SK-N-SH (cell line): ENCODE measurements around the gene LRP4. TPM values are rescaled to one million over a fixed set of nuclear protein-coding genes. Genes with fewer than 3 reads are reported as not detected.
A peak's percentile ranks its signal among the peaks of the same experiment; 100 is the strongest.

Source experiments
- CTCF ChIA-PET: fragments of 300-600, 350-600 bp; formaldehyde crosslinking; extraction: SDS; loops from one replicate; lab custom pipeline; 2021; lab: Yijun Ruan, JAX
- POLR2A ChIA-PET: fragments of 350-600 bp; sonication (Branson Sonifier 250); formaldehyde crosslinking; extraction: SDS; loops from one replicate; lab custom pipeline; 2020; ENCODE audit warnings: antibody characterized with exemption, inconsistent platforms; lab: Yijun Ruan, JAX
- DNase-seq: peaks from one replicate; pipeline ENCODE4 v3.0.0; 2012
- H2AFZ ChIP-seq: fragments of 200-600 bp; sonication (generic); 2 replicates; pipeline ENCODE4 v1.8.1; 2016; ENCODE audit warnings: antibody characterized with exemption, mild to moderate bottlenecking, low read depth
- H3F3A ChIP-seq: fragments of 200-600 bp; sonication (generic); replicated peaks from 2 replicates; pipeline ENCODE3; 2016; ENCODE audit warnings: antibody characterized with exemption, mild to moderate bottlenecking; ENCODE audit not compliant: insufficient read depth
- H3K27ac ChIP-seq, 2 experiments: fragments of 200-500 bp in 1 of 2; fragments of 200-600 bp in 1 of 2; sonication (Bioruptor generic) in 1 of 2; sonication (generic), shearing (Covaris generic) in 1 of 2; 2 replicates each; pipeline versions ENCODE4 v1.5.1 to v1.6.1; 2014 to 2016; ENCODE audit warnings: low read depth in 2 of 2, inconsistent platforms in 1 of 2, low read length in 1 of 2, mild to moderate bottlenecking in 1 of 2, mixed read lengths in 1 of 2
- H3K27me3 ChIP-seq: fragments of 200-600 bp; sonication (generic), shearing (Covaris generic); 2 replicates; pipeline ENCODE4 v1.6.1; 2016; ENCODE audit warnings: mixed run types; ENCODE audit not compliant: insufficient read depth
- H3K36me3 ChIP-seq, 2 experiments: fragments of 200-500 bp in 1 of 2; fragments of 200-600 bp in 1 of 2; sonication (Bioruptor generic) in 1 of 2; sonication (generic) in 1 of 2; replicated peaks in 1 of 2; 2 replicates each; pipeline versions ENCODE3 to v1.5.1; 2014 to 2016; ENCODE audit warnings: low read length in 1 of 2, mild to moderate bottlenecking in 1 of 2; ENCODE audit not compliant: insufficient read depth in 2 of 2, control insufficient read depth in 1 of 2
- H3K4me1 ChIP-seq, 2 experiments: fragments of 200-500 bp in 1 of 2; fragments of 200-600 bp in 1 of 2; sonication (Bioruptor generic) in 1 of 2; sonication (generic), shearing (Covaris generic) in 1 of 2; 2 replicates each; pipeline versions ENCODE4 v1.5.1 to v1.6.1; 2014 to 2016; ENCODE audit warnings: low read depth in 1 of 2, low read length in 1 of 2, mixed run types in 1 of 2; ENCODE audit not compliant: insufficient read depth in 2 of 2, control insufficient read depth in 1 of 2
- H3K4me2 ChIP-seq: fragments of 200-600 bp; sonication (generic), shearing (Covaris generic); 2 replicates; pipeline ENCODE4 v1.6.1; 2017; ENCODE audit warnings: mixed run types
- H3K4me3 ChIP-seq, 2 experiments: fragments of 200-500 bp in 1 of 2; fragments of 200-600 bp in 1 of 2; sonication (Bioruptor generic) in 1 of 2; sonication (generic), shearing (Covaris generic) in 1 of 2; 2 replicates each; pipeline versions ENCODE4 v1.5.1 to v1.8.1; 2014 to 2016; ENCODE audit warnings: low read depth in 2 of 2, inconsistent platforms in 1 of 2, low read length in 1 of 2, mild to moderate bottlenecking in 1 of 2, mixed read lengths in 1 of 2, moderate library complexity in 1 of 2
- H3K79me2 ChIP-seq: fragments of 200-600 bp; sonication (generic); 2 replicates; pipeline ENCODE4 v1.8.1; 2017; ENCODE audit warnings: mild to moderate bottlenecking; ENCODE audit not compliant: insufficient read depth
- H3K9ac ChIP-seq: fragments of 200-600 bp; sonication (generic); 2 replicates; pipeline ENCODE4 v1.6.1; 2017; ENCODE audit warnings: mixed run types
- H3K9me2 ChIP-seq: fragments of 200-600 bp; sonication (generic); 2 replicates; pipeline ENCODE4 v1.6.1; 2017; ENCODE audit warnings: mixed run types
- H3K9me3 ChIP-seq: fragments of 200-600 bp; sonication (generic); 2 replicates; pipeline ENCODE4 v1.6.1; 2017; ENCODE audit warnings: mixed run types, mild to moderate bottlenecking, moderate library complexity
- H4K20me1 ChIP-seq: fragments of 200-600 bp; sonication (generic); 2 replicates; pipeline ENCODE4 v1.6.1; 2017; ENCODE audit warnings: mild to moderate bottlenecking, mixed run types; ENCODE audit not compliant: insufficient read depth
- CTCF ChIP-seq: fragments of 200-600 bp; sonication (generic); IDR thresholded peaks from 2 replicates; pipeline ENCODE4 v1.6.1; 2017; ENCODE audit warnings: antibody characterized with exemption, mild to moderate bottlenecking, moderate library complexity
- FOSL2 ChIP-seq: IDR thresholded peaks from 2 replicates; pipeline ENCODE4 v1.4.0; 2012; ENCODE audit warnings: low read depth, mild to moderate bottlenecking, moderate library complexity, borderline replicate concordance
- FOXM1 ChIP-seq: IDR thresholded peaks from 2 replicates; pipeline ENCODE4 v1.4.0; 2012; ENCODE audit warnings: low read depth, mild to moderate bottlenecking
- GATA2 ChIP-seq: sonication (generic); formaldehyde crosslinking; IDR thresholded peaks from 2 replicates; pipeline ENCODE4 v1.5.0; 2020; ENCODE audit warnings: mild to moderate bottlenecking, missing genetic modification reagents
- JUND ChIP-seq: IDR thresholded peaks from 2 replicates; pipeline ENCODE4 v1.4.0; 2012
- MAX ChIP-seq: IDR thresholded peaks from 2 replicates; pipeline ENCODE4 v1.4.0; 2012; ENCODE audit warnings: low read depth
- MXI1 ChIP-seq: IDR thresholded peaks from 2 replicates; pipeline ENCODE4 v1.6.1; 2012; ENCODE audit warnings: mild to moderate bottlenecking, low read depth, low read length, improper control_type of control experiment
- NFIC ChIP-seq: IDR thresholded peaks from 2 replicates; pipeline ENCODE4 v1.4.0; 2012; ENCODE audit warnings: borderline replicate concordance
- PBX3 ChIP-seq: IDR thresholded peaks from 2 replicates; pipeline ENCODE4; 2012
- RCOR1 ChIP-seq: fragments of 150-350 bp; IDR thresholded peaks from 2 replicates; pipeline ENCODE4 v1.6.1; 2017; ENCODE audit warnings: antibody characterized with exemption, low read length
- TCF12 ChIP-seq: IDR thresholded peaks from 2 replicates; pipeline ENCODE4 v1.4.0; 2012
- USF1 ChIP-seq: IDR thresholded peaks from 2 replicates; pipeline ENCODE4 v1.4.0; 2012; ENCODE audit warnings: low read depth, borderline replicate concordance
- YY1 ChIP-seq: IDR thresholded peaks from 2 replicates; pipeline ENCODE4 v1.4.0; 2012; ENCODE audit warnings: low read depth, mild to moderate bottlenecking
- WGBS: methylation state at CpG from one replicate; pipeline ENCODE4 v1.1.6; 2017; ENCODE audit warnings: low lambda C conversion rate; 5-methylcytosine and 5-hydroxymethylcytosine counted together
- polyA plus RNA-seq, 3 experiments: library from polyadenylated mRNA; depleted of rRNA; stranded (reverse); fragments of >200 nt; gene quantifications; 2 replicates each; pipeline ENCODE4 v1.2.3, GENCODE V29; 2012
- TF ChIP-seq, protein P1 (sequence below): IDR thresholded peaks from 2 replicates; pipeline ENCODE4 v1.4.0; 2012; ENCODE audit warnings: low read depth, borderline replicate concordance
- TF ChIP-seq, protein P2 (sequence below): fragments of 150-350 bp; IDR thresholded peaks from 2 replicates; pipeline ENCODE4 v1.6.1; 2017; ENCODE audit warnings: antibody characterized with exemption, low read length, low read depth, borderline replicate concordance

The LRP4 gene
- polyA plus RNA-seq, 1 of the 3 experiments (the other 2 are of a cell fraction): 10.9 TPM

DNA sequence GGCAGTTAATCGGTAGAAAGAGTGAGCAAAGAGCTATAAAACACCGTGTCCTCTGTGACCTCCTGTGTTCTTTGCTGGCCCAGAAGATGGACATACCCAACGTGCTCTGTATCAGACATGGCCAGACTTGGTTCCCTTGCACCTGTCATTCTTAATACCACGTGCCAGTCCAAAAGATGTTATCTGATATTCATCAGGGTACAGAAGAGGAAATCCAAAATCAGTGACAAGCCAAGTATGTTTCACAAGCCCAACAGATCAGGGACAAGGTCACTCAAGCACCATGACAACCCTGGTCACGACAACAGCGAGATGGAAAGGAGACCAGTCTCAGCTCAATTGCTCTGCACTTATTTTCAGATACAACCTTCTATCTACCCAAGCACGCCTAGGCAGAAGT is 3.4 kb downstream of the LRP4 start:
- POLR2A ChIA-PET: no interaction called here
- Histone ChIP-seq H3K9ac (peak overlapping the region; percentile 22; the same call in 1 of the 2 replicates), H3K79me2 (peaks cover 47% of the 10 kb centered on the region), H4K20me1 (0 out of 2 replicates have a peak, but pooled peaks cover 7% of the 10 kb centered on the region), H3K27me3 (no peaks in the 10 kb centered on the region), H3K9me3 (no peaks in the 10 kb centered on the region), H3K4me2 (peak overlapping the region; percentile 64; the same call in 1 of the 2 replicates), H3K9me2 (no peaks in the 10 kb centered on the region), H3K36me3 (no peaks in the 10 kb centered on the region), H3K4me1 (peaks cover 38 to 39% of the 10 kb centered on the region in 2 experiments; a peak in 3 of 4 replicates), H3K27ac (peak overlapping the region; percentile 44 to 64; a peak in 3 of 4 replicates), H3F3A (peaks cover 37% of the 10 kb centered on the region), H3K4me3 (no peak overlapping the region), H2AFZ (no peak overlapping the region)
- 85% methylated on average over 7 of the region's 7 CpGs for WGBS
- TF ChIP-seq, protein P1, sequence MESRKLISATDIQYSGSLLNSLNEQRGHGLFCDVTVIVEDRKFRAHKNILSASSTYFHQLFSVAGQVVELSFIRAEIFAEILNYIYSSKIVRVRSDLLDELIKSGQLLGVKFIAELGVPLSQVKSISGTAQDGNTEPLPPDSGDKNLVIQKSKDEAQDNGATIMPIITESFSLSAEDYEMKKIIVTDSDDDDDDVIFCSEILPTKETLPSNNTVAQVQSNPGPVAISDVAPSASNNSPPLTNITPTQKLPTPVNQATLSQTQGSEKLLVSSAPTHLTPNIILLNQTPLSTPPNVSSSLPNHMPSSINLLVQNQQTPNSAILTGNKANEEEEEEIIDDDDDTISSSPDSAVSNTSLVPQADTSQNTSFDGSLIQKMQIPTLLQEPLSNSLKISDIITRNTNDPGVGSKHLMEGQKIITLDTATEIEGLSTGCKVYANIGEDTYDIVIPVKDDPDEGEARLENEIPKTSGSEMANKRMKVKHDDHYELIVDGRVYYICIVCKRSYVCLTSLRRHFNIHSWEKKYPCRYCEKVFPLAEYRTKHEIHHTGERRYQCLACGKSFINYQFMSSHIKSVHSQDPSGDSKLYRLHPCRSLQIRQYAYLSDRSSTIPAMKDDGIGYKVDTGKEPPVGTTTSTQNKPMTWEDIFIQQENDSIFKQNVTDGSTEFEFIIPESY: no peak
- TF ChIP-seq FOXM1: no peak
- no peak for TF ChIP-seq CTCF
- no peak for TF ChIP-seq USF1
- TF ChIP-seq RCOR1: no peak
- TF ChIP-seq MXI1: no peak
- TF ChIP-seq FOSL2: no peak
- no peak for TF ChIP-seq JUND
- TF ChIP-seq PBX3: no peak
- no peak for TF ChIP-seq GATA2 (CRISPR knock-in tag)
- DNase-seq: no peak
- CTCF ChIA-PET: interaction anchor here (1.1 to 10.0 kb wide), 4 partner anchors 9 to 240 kb away, joined by 3 to 170 read pairs (median 4); partner anchors contain the start of gene CSTPP1

DNA sequence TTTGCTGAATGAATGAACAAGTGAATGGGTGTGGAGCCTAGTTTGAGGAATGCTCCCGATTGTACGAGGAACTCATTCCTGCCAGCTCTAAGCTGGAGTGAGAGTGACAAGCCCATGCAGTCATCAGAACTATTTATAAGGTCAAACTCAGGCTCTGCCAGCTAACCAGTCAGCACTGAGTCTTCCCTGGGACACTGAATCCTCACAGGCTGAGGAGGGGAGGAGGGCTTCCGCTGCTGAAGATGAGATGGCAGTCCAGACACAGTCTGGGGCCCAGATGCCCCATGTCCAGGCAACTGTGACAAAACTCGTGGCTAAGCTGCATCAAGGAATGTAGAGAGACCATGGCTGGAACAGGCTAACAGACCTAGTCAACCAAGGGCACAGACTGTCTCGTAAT is 4.0 kb downstream of the LRP4 start:
- Histone ChIP-seq H3K4me1 (peaks cover 35 to 38% of the 10 kb centered on the region in 2 experiments; a peak in 3 of 4 replicates), H3K27ac (peak overlapping the region; percentile 44 to 64; a peak in 3 of 4 replicates), H4K20me1 (0 out of 2 replicates have a peak, but pooled peaks cover 7% of the 10 kb centered on the region), H3K9me3 (no peaks in the 10 kb centered on the region), H3K9ac (peak overlapping the region; percentile 22; the same call in 1 of the 2 replicates), H3K27me3 (no peaks in the 10 kb centered on the region), H3F3A (peaks cover 32% of the 10 kb centered on the region), H3K4me2 (peak overlapping the region; percentile 64; the same call in 1 of the 2 replicates), H3K9me2 (no peaks in the 10 kb centered on the region), H3K36me3 (no peaks in the 10 kb centered on the region), H3K4me3 (no peak overlapping the region), H3K79me2 (peaks cover 47% of the 10 kb centered on the region), H2AFZ (peak overlapping the region; percentile 33; the same call in 1 of the 2 replicates)
- no peak for DNase-seq
- 40% methylated on average over 4 of the region's 5 CpGs for WGBS
- TF ChIP-seq RCOR1 (0 out of 2 replicates have a peak, but pooled peaks have one; percentile 8), MAX (no peak), YY1 (no peak), PBX3 (peak; percentile 51), TCF12 (peak; percentile 43; the same call in 1 of the 2 replicates), NFIC (no peak)
- TF ChIP-seq, protein P2, sequence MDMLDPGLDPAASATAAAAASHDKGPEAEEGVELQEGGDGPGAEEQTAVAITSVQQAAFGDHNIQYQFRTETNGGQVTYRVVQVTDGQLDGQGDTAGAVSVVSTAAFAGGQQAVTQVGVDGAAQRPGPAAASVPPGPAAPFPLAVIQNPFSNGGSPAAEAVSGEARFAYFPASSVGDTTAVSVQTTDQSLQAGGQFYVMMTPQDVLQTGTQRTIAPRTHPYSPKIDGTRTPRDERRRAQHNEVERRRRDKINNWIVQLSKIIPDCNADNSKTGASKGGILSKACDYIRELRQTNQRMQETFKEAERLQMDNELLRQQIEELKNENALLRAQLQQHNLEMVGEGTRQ: no peak
- CTCF ChIA-PET: interaction anchor here (1.1 to 10.0 kb wide), 4 partner anchors 9 to 240 kb away, joined by 3 to 170 read pairs (median 4); partner anchors contain the start of gene CSTPP1
- POLR2A ChIA-PET: interaction anchor here (0.6 to 0.9 kb wide), 2 partner anchors 9 to 66 kb away, joined by 3 to 4 read pairs; no protein-coding TSS in a partner anchor
